Activated T-helper 1 cell treated with anti-CD3 and anti-CD28 coated beads, Interleukin-2, amount 50 U/mL, for 16 hours (primary cell): ENCODE data around the gene ZBTB34.

ENCODE experiments used
- DNase-seq, 2 donors: peaks; one replicate each; pipeline ENCODE4 v3.0.0-alpha.2; 2020; ENCODE audit warnings: low read depth in 1 of 2, low spot score in 1 of 2

The ZBTB34 gene

GRCh38 chr9:126876531-126876930 lies 16.1 kb downstream of the ZBTB34 start:
- no peak for DNase-seq

- no peak for DNase-seq
Observed at GRCh38 chr9:126877418-126877817, 17.0 kb downstream of the ZBTB34 start.

GRCh38 chr9:126879288-126879687 lies 18.8 kb downstream of the ZBTB34 start:
- DNase-seq = no peak

GRCh38 chr9:126880226-126880946 lies 19.9 kb downstream of the ZBTB34 start:
- DNase-seq = no peak

- DNase-seq = no peak
Observed at GRCh38 chr9:126880947-126881332, 20.5 kb downstream of the ZBTB34 start.

- no peak for DNase-seq
Observed at GRCh38 chr9:126882746-126883145, 22.3 kb downstream of the ZBTB34 start.

- no peak for DNase-seq
Observed at GRCh38 chr9:126883636-126884035, 23.2 kb downstream of the ZBTB34 start.

GRCh38 chr9:126885131-126885641 lies 24.7 kb downstream of the ZBTB34 start:
- DNase-seq = no peak

- DNase-seq = no peak
Observed at GRCh38 chr9:126886034-126886822, 25.8 kb downstream of the ZBTB34 start.

GRCh38 chr9:126886897-126887296 lies 26.5 kb downstream of the ZBTB34 start:
- no peak for DNase-seq

- DNase-seq = no peak
Observed at GRCh38 chr9:126891676-126892075, 31.2 kb downstream of the ZBTB34 start.

- DNase-seq = no peak
Observed at GRCh38 chr9:126893079-126893478, 32.6 kb downstream of the ZBTB34 start.

GRCh38 chr9:126894052-126894603 lies 33.7 kb downstream of the ZBTB34 start:
- no peak for DNase-seq

- no peak for DNase-seq
Observed at GRCh38 chr9:126902210-126902609, 41.8 kb downstream of the ZBTB34 start.

GRCh38 chr9:126904586-126904985 lies 44.1 kb downstream of the ZBTB34 start:
- DNase-seq = no peak

GRCh38 chr9:126906091-126906490 lies 45.7 kb downstream of the ZBTB34 start:
- no peak for DNase-seq

GRCh38 chr9:126907058-126907457 lies 46.6 kb downstream of the ZBTB34 start:
- DNase-seq = no peak

GRCh38 chr9:126914458-126915280 lies 54.2 kb downstream of the ZBTB34 start, which contains the start of gene RALGPS1:
RALGPS1 (plus strand) TSS chr9:126914782; CDS start chr9:126962290, 47,508 bp downstream.
- peak; percentile 80 to 84 for DNase-seq

- DNase-seq = peak; percentile 22 to 39
Observed at GRCh38 chr9:126915281-126915816, 54.9 kb downstream of the ZBTB34 start.

- no peak for DNase-seq
Observed at GRCh38 chr9:126915846-126916543, 55.6 kb downstream of the ZBTB34 start.
